ENCODE data around the gene FAAP24. TPM values are rescaled to one million over a fixed set of nuclear protein-coding genes. Genes with fewer than 3 reads are reported as not detected.
"Not testable (repeated sequence)": the region's sequence is repeated elsewhere in the genome, so short reads cannot be mapped to it uniquely, and the experiment has no call there.

Gene FAAP24
- total and polyA plus RNA-seq, 8 donors = 0.34 to 1.0 (median 0.42) TPM

DNA sequence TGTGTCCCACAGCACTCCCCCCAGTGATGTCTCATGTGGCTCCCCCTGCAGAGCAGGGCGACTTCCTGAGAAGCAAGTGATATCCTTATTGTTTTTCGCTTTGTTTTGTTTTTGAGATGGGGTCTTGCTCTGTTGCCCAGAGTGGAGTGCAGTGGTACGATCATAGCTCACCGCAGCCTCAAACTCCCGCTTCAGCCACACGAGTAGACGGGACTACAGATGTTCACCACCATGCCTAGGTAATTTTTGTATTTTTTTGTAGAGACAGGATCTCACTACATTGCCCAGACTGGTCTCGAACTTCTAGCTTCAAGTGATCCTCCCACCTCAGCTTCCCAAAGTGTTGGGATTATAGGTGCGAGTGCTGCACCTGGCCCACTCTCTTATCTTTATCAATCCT is 5.3 kb upstream of the FAAP24 start:
- H3K27me3 ChIP-seq = no peaks in the 10 kb centered on the region
- WGBS, 2 donors = 86 to 90% methylated on average over 9 of the region's 9 CpGs
- no peak overlapping the region for H3K27ac ChIP-seq
- DNase-seq (no peak), FAIRE-seq (no peak), ATAC-seq (no peak)
- no peaks in the 10 kb centered on the region for H3K36me3 ChIP-seq
- no peaks in the 10 kb centered on the region for H3K9me3 ChIP-seq
- intact Hi-C loops (cut with DNase I) = no loop called here
- TF ChIP-seq, protein P1, sequence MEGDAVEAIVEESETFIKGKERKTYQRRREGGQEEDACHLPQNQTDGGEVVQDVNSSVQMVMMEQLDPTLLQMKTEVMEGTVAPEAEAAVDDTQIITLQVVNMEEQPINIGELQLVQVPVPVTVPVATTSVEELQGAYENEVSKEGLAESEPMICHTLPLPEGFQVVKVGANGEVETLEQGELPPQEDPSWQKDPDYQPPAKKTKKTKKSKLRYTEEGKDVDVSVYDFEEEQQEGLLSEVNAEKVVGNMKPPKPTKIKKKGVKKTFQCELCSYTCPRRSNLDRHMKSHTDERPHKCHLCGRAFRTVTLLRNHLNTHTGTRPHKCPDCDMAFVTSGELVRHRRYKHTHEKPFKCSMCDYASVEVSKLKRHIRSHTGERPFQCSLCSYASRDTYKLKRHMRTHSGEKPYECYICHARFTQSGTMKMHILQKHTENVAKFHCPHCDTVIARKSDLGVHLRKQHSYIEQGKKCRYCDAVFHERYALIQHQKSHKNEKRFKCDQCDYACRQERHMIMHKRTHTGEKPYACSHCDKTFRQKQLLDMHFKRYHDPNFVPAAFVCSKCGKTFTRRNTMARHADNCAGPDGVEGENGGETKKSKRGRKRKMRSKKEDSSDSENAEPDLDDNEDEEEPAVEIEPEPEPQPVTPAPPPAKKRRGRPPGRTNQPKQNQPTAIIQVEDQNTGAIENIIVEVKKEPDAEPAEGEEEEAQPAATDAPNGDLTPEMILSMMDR (IDR thresholded peaks at IDR 0.05) = no peak
- H3K4me3 ChIP-seq = no peak overlapping the region
- peaks cover 0 to 9% (median 0%) of the 10 kb centered on the region in 3 donors for H3K4me1 ChIP-seq

DNA sequence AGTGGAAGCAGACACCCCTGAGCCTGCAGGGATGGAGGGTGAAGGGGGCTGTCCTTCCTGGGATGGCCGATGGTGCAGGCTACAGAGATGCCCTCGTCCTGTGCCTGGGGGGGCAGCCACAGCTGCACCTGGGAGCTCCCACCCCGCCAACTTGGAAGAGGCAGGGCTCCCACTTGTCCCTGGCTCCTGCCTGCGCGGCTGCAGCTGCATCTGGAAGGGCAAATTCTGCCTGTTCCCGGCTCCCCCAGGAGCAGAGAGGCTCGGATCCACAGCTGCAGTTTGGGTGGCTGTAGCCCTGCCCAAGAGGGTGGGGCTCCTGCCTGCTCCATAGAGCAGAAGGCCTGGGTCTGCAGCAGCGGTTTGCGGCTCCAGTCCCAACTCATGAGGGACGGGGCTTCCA is 2.5 kb upstream of the FAAP24 start:
- FAIRE-seq (no peak), DNase-seq (peak in 1 of 6 donors; percentile 62), ATAC-seq (no peak)
- Histone ChIP-seq H3K9me3 (no peaks in the 10 kb centered on the region), H3K27me3 (no peaks in the 10 kb centered on the region), H3K4me1 (peaks cover 0 to 9% (median 0%) of the 10 kb centered on the region in 3 donors), H3K36me3 (no peaks in the 10 kb centered on the region), H3K27ac (no peak overlapping the region), H3K4me3 (no peak overlapping the region)
- intact Hi-C loops (cut with DNase I) = no loop called here
- 87 to 94% methylated on average over 10 of the region's 10 CpGs for WGBS, 2 donors
- TF ChIP-seq, protein P1 (IDR thresholded peaks at IDR 0.05) = no peak

DNA sequence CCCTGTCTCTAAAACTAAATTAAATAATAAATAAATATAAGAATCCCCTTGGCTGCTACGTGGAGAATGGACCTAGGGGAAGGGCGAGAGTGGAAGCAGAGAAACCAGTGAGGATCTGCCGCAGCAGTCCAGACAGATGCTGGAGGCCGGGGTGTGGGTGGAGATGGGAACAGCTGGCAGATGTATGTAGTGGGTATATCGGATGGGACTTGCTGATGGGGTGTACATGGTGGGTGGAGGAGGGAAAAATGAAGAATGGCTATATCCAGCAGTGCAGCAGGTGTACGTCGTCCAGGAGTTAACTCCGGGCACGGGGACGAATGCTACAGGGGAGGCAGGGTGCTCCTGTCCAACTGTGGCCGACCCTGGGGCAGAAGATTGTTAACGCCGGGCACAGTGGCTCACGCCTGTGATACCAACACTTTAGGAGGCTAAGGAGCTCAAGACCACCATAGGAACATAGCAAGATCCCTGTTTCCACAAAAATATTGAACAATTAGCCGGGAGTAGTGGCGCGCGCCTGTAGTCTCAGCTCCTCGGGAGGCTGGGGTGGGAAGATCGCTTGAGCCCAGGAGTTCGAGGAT is 938 bp upstream of the FAAP24 start:
- ATAC-seq (no peak), FAIRE-seq (no peak), DNase-seq (no peak)
- Histone ChIP-seq H3K27me3 (no peaks in the 10 kb centered on the region), H3K9me3 (no peaks in the 10 kb centered on the region), H3K27ac (no peak overlapping the region), H3K36me3 (no peaks in the 10 kb centered on the region), H3K4me3 (peak overlapping the region; percentile 54 to 78 (median 64)), H3K4me1 (peaks cover 0 to 9% (median 0%) of the 10 kb centered on the region in 3 donors)
- 19 to 21% methylated on average over 21 of the region's 21 CpGs for WGBS, 2 donors
- TF ChIP-seq, protein P1 (IDR thresholded peaks at IDR 0.05) = no peak
- intact Hi-C loops (cut with DNase I) = loop anchor here in 1 of 3 donors (10.0 kb wide), 1 partner anchor 134 kb away; no protein-coding TSS in a partner anchor

DNA sequence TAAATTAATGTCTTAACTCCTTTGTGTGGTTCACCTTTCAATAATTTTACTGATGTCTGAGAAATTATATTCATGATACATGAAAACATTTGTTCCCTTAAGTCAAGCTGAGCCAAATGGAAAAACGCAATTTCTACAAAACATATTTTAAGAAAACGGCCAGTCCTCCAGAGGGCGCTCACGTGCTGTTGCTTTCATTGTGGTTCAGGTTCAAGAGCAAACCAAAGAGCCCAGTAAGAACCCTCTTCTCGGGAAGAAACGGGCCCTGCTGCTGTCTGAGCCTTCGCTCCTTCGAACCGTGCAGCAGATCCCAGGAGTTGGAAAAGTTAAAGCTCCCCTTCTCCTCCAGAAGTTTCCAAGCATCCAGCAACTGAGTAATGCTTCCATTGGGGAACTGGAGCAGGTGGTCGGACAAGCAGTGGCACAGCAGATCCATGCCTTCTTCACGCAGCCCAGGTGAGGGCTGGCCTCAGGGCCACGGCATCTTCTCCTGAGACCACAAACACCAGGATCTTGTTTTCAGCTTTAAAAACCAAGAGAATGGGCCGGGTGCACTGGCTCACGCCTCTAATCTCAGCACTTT is 4.3 kb downstream of the FAAP24 start:
- 27 to 34% methylated on average over 14 of the region's 14 CpGs for WGBS, 2 donors
- H3K36me3 ChIP-seq = no peaks in the 10 kb centered on the region
- H3K4me1 ChIP-seq = peaks cover 0 to 3% (median 0%) of the 10 kb centered on the region in 3 donors
- DNase-seq = peak in 5 of 6 donors; percentile 45 to 91 (median 71)
- ATAC-seq = peak in 2 of 4 donors; percentile 18 to 23
- FAIRE-seq = no peak
- no peak overlapping the region for H3K4me3 ChIP-seq
- H3K27me3 ChIP-seq = no peaks in the 10 kb centered on the region
- no peak overlapping the region for H3K27ac ChIP-seq
- intact Hi-C loops (cut with DNase I) = loop anchor here in 1 of 3 donors (10.0 kb wide), 1 partner anchor 128 kb away; no protein-coding TSS in a partner anchor
- TF ChIP-seq, protein P1 (IDR thresholded peaks at IDR 0.05) = peak; percentile 19 to 76 (median 52)
- H3K9me3 ChIP-seq = no peaks in the 10 kb centered on the region

DNA sequence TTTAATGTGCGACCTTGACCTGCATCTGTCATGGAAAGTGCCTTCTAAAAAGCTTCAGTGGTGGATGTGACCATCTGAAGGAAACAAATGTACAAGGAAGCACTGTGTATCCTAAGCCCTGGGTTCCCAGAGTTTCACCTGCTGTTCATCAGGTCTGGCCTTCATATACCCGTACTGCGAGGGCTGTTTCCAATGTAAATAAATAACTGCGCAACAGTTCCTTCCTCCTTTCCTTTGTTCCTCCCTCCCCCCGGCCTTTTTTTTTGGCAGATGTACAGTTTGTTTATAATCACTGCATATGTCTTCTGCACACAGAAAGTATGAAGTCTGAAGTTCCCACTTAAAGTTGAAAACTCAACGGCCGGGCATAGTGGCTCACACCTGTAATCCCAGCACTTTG is 5.2 kb downstream of the FAAP24 start:
- ATAC-seq = peak; percentile 22 to 66 (median 47)
- DNase-seq = no peak
- WGBS, 2 donors = 55 to 76% methylated on average over 7 of the region's 7 CpGs

DNA sequence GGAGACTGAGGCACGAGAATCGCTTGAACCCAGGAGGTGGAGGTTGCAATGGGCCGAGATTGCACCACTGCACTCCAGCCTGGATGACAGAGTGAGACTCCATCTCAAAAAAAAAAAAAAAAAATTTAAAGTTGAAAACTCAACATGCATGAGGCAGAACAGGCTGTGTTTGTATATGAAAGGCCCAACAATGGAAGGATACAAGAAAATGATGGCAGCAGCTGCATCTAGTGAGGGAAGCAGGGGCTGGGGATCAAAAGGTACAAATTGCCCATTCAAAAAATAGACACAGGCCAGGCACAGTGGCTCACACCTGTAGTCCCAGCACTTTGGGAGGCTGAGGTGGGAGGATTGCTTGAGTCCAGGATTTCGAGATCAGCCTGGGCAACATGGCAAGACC is 5.8 kb downstream of the FAAP24 start:
- 93 to 97% methylated on average over 4 of the region's 4 CpGs for WGBS, 2 donors
- H3K27me3 ChIP-seq, H3K4me1 ChIP-seq, H3K4me3 ChIP-seq, FAIRE-seq, H3K36me3 ChIP-seq, H3K9me3 ChIP-seq, H3K27ac ChIP-seq, ATAC-seq, DNase-seq: not testable (repeated sequence)
- intact Hi-C loops (cut with DNase I) = loop anchor here in 1 of 3 donors (10.0 kb wide), 1 partner anchor 127 kb away; no protein-coding TSS in a partner anchor

More for the DNA sequence above, 5.2 kb downstream of the FAAP24 start:
- TF ChIP-seq, protein P1 (IDR thresholded peaks at IDR 0.05) = no peak
- Histone ChIP-seq H3K27me3 (no peaks in the 10 kb centered on the region), H3K36me3 (no peaks in the 10 kb centered on the region), H3K4me1 (peaks cover 0 to 3% (median 0%) of the 10 kb centered on the region in 3 donors), H3K4me3 (no peak overlapping the region), H3K9me3 (no peaks in the 10 kb centered on the region), H3K27ac (peak overlapping the region in 2 of 4 donors; percentile 17 to 53)
- no peak for FAIRE-seq
- intact Hi-C loops (cut with DNase I) = loop anchor here in 1 of 3 donors (10.0 kb wide), 1 partner anchor 128 kb away; no protein-coding TSS in a partner anchor

DNA sequence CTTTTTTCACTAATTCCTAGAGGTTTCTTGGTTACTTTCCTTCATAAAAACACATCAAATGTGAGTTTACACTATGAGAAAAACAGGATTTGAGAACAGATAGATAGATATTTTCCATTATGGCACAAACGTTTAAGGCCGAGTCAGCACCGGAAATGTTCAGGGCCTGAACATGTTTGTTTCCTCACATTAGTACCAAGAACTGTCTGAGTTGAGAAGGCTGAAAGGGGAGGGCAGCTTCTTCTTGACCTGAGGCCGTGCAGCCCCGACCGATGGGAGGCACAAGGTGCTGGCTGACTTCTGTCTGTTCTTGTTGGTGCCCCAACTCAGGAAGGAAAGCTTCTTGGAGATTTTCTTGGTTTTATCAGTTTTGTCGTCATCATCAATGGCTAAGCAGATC is 7.8 kb downstream of the FAAP24 start:
- not testable (repeated sequence) for FAIRE-seq, DNase-seq, H3K27ac ChIP-seq, ATAC-seq, H3K27me3 ChIP-seq, H3K4me3 ChIP-seq, H3K36me3 ChIP-seq, H3K4me1 ChIP-seq, H3K9me3 ChIP-seq
- WGBS, 2 donors = 83 to 85% methylated on average over 4 to 7 of the region's 7 CpGs
- intact Hi-C loops (cut with DNase I) = loop anchor here in 1 of 3 donors (10.0 kb wide), 1 partner anchor 125 kb away; no protein-coding TSS in a partner anchor
